ENCODE measurements around the gene SPOP.

- TF ChIP-seq CTCF (IDR thresholded peaks at IDR 0.05; ENCODE audit: insufficient read depth, low read length, poor library complexity, severe bottlenecking) (no peak), EZH2phosphoT487 (conservative IDR thresholded peaks at IDR 0.05; ENCODE audit: low read length) (no peak)
These were observed 37.3 kb upstream of the SPOP start for GRCh38 chr17:49715216-49715615.

Data from SU-DHL-6 (cell line).